ENCODE results near the gene C5AR1. TPM values are rescaled to one million over a fixed set of nuclear protein-coding genes. Genes with fewer than 3 reads are reported as not detected.

C5AR1 gene
- total and polyA plus RNA-seq, 9 of the 15 experiments (the other 6 are each of a cell fraction or from before 2014, with no cell fraction given), result 0.06 to 1.6 (median 0.28) TPM; not detected in 3

- no peaks in the 10 kb centered on the region for H3K9me3 ChIP-seq (replicated peaks; ENCODE audit: control insufficient read depth, insufficient read depth, low read depth, low read length)
- BruUV-seq (replicated peaks), result no TSS peak
- H3K4me3 ChIP-seq, result no peak overlapping the region
- CTCF ChIA-PET (ENCODE audit: low intra/inter-chr PET ratio), result interaction anchor here (0.6 kb wide), 1 partner anchor 17 kb away, joined by 3 read pairs; no protein-coding TSS in a partner anchor
- ATAC-seq (no peak), DNase-seq (ENCODE audit: extremely low read depth in 1 of 4, low spot score in 3 of 4) (no peak), FAIRE-seq (no peak)
- 55% methylated on average over 3 of the region's 3 CpGs for WGBS (ENCODE audit: insufficient coverage, low coverage, missing lambda C conversion rate)
- H3K79me2 ChIP-seq (ENCODE audit: control insufficient read depth, insufficient read depth, low read length), result no peaks in the 10 kb centered on the region
- H4K20me1 ChIP-seq (replicated peaks; ENCODE audit: control insufficient read depth, insufficient read depth, low read length), result no peaks in the 10 kb centered on the region
- TF ChIP-seq ZNF121 (CRISPR knock-in tag; conservative IDR thresholded peaks at IDR 0.05), result peak; percentile 84
- TF ChIP-seq HNRNPUL1 (IDR thresholded peaks at IDR 0.05; ENCODE audit: low read length), result no peak
- no peak for TF ChIP-seq CEBPB (tag; IDR thresholded peaks at IDR 0.05)
- no peak for TF ChIP-seq ZNF696 (CRISPR knock-in tag; conservative IDR thresholded peaks at IDR 0.05)
- TF ChIP-seq HDAC6 (IDR thresholded peaks at IDR 0.05; ENCODE audit: low read depth, low read length), result no peak
- no peak for TF ChIP-seq BRD9 (IDR thresholded peaks at IDR 0.05; ENCODE audit: low read depth, partially characterized antibody)
- TF ChIP-seq STAG1 (CRISPR knock-in tag; IDR thresholded peaks at IDR 0.05; ENCODE audit: borderline replicate concordance), result no peak
- no peak for TF ChIP-seq NRF1 (conservative IDR thresholded peaks at IDR 0.05 in 1 of 2, IDR thresholded peaks at IDR 0.05 in 1 of 2)
- TF ChIP-seq GATAD2B (IDR thresholded peaks at IDR 0.05; ENCODE audit: borderline replicate concordance), result no peak
- no peak for TF ChIP-seq CXXC5 (CRISPR knock-in tag; IDR thresholded peaks at IDR 0.05)
- no peak for TF ChIP-seq GTF2B (IDR thresholded peaks at IDR 0.05; ENCODE audit: extremely low read depth, insufficient read length)
- no peak for TF ChIP-seq ZBTB33 (CRISPR knock-in tag; IDR thresholded peaks at IDR 0.05)
- peak; percentile 12 for TF ChIP-seq RBM25 (IDR thresholded peaks at IDR 0.05; ENCODE audit: low read depth, low read length, severe bottlenecking)
- TF ChIP-seq POLR3A (IDR thresholded peaks at IDR 0.05; ENCODE audit: borderline replicate concordance, extremely low read depth, insufficient read depth, insufficient read length), result no peak
- no peak for TF ChIP-seq ZNF76 (CRISPR knock-in tag; IDR thresholded peaks at IDR 0.05; ENCODE audit: borderline replicate concordance)
- TF ChIP-seq IFI16 (CRISPR knock-in tag; IDR thresholded peaks at IDR 0.05), result no peak
- POLR2A ChIA-PET, result interaction anchor here (0.7 to 1.2 kb wide), 2 partner anchors 9 to 45 kb away, joined by 3 read pairs; no protein-coding TSS in a partner anchor
- no peak overlapping the region for H2AFZ ChIP-seq (ENCODE audit: low read depth, low read length)
- H3K9ac ChIP-seq (ENCODE audit: insufficient read depth in 1 of 2, low read depth in 2 of 2, low read length in 2 of 2), result no peak overlapping the region
- intact Hi-C loops (cut with micrococcal nuclease), result loop anchor here (5.0 kb wide), 1 partner anchor 41 kb away; the partner anchor contains the start of gene DHX34
- H3K27ac ChIP-seq (ENCODE audit: extremely low read depth, low read depth, low read length), result no peak overlapping the region
- H3K36me3 ChIP-seq (ENCODE audit: control insufficient read depth, insufficient read depth, low read length), result no peaks in the 10 kb centered on the region
- in situ Hi-C loops (cut with MboI), result no loop called here
- no peaks in the 10 kb centered on the region for H3K27me3 ChIP-seq (ENCODE audit: control insufficient read depth in 2 of 2, insufficient read depth in 2 of 2, low read length in 2 of 2)
- no peak overlapping the region for H3K4me2 ChIP-seq (ENCODE audit: insufficient read depth, low read length)
- H3K9me1 ChIP-seq (ENCODE audit: control insufficient read depth, insufficient read depth, low read length), result no peaks in the 10 kb centered on the region
- H3K4me1 ChIP-seq (replicated peaks in 1 of 2; ENCODE audit: control insufficient read depth in 2 of 2, insufficient read depth in 2 of 2, low read length in 2 of 2), result peaks cover 5 to 13% of the 10 kb centered on the region in 2 experiments; a peak in 3 of 5 replicates
These were observed 3.4 kb upstream of the C5AR1 start for GRCh38 chr19:47306303-47306702.

All from K562 (cell line).